GM21825 (cell line): ENCODE measurements around the gene NCL.
A peak's percentile ranks its signal among the peaks of the same experiment; 100 is the strongest.

Experiments used
- ATAC-seq: cut with Tn5 transposase; IDR thresholded peaks from one replicate; pipeline ENCODE4 v1.9.1; 2021; ENCODE audit warnings: mild to moderate bottlenecking, moderate library complexity; ENCODE audit not compliant: unreplicated experiment

NCL gene

DNA sequence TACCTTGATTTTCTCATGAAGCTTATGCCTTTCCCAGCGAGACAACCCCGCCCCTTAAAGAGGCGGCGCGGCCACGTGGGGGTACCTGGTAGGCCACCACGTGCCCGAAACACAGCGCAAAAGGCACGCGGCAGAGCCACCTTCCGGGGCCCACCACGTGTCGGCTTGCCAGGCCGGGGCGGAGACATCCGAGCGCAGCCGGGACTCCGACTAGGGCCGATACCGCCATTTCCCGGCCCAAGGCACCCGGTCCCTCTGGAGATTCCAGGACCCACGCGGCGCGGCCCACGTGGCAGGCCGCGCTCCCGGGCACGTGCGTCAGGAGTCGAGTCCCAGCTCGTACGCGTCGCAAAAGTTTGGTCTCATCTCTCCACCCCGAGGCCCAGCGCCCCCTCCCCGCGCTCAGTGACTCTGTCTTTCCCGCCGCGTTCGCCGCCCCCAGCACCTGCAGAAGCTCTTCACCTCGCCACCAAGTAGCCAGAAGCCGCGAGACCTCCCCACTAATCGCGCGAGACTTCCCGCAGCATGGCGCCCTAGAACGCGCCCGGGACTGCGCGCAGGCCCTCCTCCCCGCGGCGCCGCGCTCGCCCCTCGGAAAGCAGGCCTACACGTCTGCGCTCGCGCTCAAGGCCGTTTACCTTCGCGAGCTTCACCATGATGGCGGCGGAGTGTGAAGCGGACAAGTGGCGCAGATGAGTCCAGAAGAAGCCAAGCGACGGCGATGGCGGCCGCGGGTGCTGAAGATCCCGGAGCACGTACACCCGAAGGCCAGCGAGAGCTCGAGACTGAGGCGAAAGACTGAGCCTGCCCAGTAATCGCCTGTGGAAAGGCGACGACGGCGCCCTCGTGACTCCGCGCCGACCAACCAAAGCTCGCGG is at the start of gene NCL:
Gene NCL, minus strand, starts transcription at position 787 of the 878 bp plus-strand sequence. Its CDS starts 131 bp downstream, at position 656.
- ATAC-seq: peak; percentile 87

DNA sequence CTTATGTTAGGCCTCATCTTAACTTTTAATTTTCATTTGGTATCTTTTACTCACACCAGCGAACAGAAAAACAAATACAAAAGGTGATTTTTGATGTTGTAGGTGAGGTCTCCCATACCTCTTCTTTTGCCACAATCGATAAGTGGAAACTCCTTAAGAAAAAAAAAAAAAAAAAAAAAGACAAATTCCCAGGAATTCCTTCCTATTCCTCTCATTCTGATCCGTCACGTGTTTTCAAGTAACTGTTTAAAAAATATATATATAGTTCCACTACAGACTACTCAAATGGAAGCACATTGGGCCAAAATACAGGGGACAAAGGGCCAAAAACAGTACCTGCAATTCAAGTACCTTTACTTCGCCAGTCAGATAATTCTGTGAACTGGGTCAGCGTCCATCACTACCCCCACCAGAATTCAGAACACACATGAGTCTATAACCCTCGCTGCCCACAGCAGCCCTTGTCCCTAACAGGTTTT is 49.5 kb upstream of the NCL start:
- ATAC-seq: no peak

GRCh38 chr2:231512222-231512621 is 47.9 kb upstream of the NCL start:
- ATAC-seq: no peak

DNA sequence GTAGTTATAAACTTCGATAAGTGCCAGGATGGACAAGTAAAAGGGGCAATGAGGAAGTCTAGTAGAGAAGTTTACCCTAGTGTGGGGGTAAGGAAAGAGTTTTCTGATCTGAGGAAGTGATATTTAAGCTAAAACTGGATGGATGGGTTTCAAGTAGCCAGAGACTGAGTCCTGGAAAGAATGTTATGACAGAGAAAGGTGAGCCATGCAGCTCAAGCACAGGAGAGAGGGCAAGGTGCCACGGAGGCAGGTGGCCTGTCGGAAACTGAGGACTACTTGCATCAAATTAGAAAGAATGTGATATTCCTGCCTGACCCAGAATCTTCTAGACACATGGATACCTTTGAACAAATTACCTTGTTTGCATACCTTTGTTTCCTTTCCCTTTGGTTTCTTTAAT is 39.5 kb upstream of the NCL start:
- ATAC-seq: no peak

- no peak for ATAC-seq
Measured at GRCh38 chr2:231502596-231502995, 38.3 kb upstream of the NCL start.

DNA sequence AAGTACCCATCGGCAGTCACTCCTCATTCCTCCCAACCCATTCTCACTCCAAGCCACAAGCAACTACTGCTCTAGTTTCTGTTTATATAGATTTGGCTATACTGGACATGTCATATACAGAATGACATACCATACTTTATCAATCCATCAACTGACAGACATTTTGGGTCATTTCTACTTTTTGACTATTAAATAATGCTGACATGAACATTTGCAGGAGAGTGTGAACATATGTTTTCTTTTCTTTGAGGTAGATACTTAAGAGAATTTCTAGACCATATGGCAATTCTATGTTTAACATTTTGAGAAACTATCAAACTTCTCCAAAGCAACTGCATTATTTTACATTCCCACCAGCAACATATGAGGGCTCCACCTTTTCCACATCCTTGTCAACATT is 33.4 kb upstream of the NCL start:
- no peak for ATAC-seq

- ATAC-seq: no peak
Measured at GRCh38 chr2:231494669-231495068, 30.4 kb upstream of the NCL start.

DNA sequence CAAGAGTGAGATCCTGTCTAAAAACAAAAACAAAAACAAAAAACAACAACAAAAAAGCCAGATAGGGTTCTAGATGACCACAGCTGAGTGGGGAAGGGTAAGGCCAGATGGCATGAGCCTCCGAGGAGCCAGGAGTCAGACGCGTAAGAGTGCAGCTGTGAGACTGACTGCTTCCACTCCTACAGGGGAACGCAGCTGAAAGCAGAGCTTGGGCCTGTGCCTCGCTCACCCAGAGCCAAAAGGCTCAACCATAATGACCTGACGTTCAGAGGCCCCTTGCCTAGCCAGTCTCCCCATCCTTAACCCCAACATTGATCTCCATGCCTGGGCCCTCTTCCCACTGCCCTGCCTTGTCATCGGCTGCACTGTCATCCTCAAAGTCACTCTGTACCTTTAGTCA is 26.5 kb upstream of the NCL start:
- no peak for ATAC-seq

DNA sequence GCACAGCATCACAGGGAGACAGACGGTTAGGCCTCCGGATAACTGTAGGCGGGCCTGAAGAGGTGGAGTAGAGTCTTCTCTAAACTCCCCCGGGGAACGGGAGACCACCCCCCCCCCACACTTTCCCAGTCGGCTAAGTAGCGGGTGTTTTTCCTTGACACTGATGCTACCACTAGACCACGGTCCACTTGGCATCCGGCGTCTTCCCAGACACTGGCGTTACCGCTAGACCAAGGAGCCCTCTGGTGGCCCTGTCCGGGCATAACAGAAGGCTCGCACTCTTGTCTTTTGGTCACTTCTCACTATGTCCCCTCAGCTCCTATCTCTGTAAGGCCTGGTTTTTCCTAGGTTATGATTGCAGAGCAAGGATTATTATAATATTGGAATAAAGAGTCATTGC is 25.7 kb upstream of the NCL start:
- ATAC-seq: no peak

DNA sequence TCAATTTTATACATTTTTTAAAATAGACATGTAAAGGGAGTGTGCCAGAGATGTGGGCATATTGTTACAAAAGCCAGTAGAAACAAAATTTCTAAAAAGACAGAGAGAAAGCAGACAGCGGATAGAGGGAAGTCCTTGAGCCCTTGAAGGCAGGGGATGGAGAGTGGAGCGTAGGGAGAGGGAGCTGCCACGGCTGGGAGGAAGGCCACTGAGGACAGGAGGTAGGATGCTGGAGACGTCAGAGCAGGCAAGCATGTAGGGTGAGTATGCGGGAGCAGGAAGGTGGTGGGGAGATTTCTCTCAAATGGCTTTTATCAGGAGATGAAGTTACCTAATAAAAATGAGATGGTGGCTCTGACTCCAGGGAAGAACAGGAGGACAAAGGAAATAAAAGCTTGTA is 24.0 kb upstream of the NCL start:
- ATAC-seq: no peak

GRCh38 chr2:231486851-231487596 is 22.7 kb upstream of the NCL start:
- ATAC-seq: no peak

DNA sequence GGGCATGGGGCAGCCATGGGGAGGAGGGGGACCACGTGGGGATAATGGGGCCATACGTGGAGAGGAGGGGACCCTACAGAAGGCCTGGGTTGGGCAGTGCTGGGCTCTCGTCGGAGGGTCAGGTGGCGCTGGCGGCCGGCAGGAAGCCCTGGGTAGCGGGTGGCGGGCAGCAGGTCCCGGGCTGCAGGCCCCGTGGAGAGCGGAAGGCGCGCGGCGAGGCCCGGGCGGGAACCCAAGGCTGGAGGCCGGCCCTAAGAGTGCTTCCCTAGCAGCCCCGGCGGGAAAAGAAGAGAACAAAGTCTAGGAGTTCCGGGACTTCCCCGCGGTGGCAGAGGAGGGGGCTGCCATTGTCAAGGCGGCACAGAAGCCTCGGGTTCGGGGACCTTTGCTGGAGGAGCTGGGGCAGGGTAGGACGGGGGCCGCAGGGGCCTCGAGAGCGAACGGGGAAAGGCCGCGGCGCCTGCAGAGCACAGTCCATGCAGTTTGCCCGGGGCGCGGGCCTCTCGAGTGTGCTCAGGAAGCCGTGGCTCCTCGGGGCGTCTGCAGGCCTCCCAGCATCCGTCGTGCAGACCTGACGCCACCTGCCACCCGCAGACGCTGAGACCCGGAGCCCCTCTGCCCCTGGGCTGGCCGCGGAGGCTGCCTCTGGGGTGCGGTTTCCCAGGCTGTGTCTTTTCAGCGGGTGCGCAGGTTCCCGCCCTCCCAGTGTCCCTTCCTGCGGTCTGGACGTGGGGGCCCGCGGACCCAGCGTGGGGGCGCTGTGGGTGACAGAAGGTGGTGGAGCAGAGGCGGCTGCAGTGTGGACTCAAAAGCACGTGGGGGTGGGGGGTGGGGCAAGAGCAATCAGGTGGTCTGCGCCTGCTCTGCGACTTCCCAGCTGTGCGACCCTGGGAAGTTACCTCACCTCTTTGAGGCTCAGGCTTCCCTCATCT is 19.4 kb upstream of the NCL start:
- ATAC-seq: no peak

DNA sequence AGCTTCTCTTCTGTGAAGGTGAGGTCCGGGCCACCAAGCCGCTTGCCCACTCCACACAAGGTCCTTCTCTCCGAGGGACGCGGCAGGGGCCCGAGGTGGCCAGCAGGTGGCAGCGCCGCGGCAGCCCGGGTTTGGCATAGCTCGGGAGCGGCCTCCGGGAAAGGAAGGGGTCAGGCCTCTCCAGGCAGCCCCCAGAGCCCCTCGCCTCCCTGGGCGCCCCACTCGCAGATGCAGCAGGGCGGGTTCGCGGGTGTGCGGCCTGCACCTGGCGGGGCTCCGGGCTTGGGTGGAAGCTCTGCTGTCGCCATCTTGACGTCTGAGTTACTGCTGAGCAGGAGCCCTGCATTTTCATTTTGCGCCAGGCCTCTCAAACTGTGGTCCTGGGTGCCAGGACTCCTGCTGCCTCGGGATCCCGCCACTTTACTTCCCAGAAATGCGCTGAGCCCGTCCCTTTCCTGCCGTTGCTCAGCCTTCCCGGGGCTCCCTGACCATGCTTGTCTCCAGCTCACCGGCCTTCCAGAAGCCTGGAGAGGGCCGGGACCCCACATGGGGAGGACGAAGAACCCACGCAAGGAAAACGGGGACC is 18.6 kb upstream of the NCL start:
- no peak for ATAC-seq

- no peak for ATAC-seq
Measured at GRCh38 chr2:231480781-231481180, 16.5 kb upstream of the NCL start.

- ATAC-seq: no peak
Measured at GRCh38 chr2:231479455-231479854, 15.2 kb upstream of the NCL start.

- ATAC-seq: no peak
Measured at GRCh38 chr2:231476920-231477319, 12.6 kb upstream of the NCL start.

- no peak for ATAC-seq
Measured at GRCh38 chr2:231475965-231476364, 11.7 kb upstream of the NCL start.

- ATAC-seq: no peak
Measured at GRCh38 chr2:231472816-231473215, 8.5 kb upstream of the NCL start.

GRCh38 chr2:231470246-231470900 is 6.1 kb upstream of the NCL start:
- ATAC-seq: no peak

GRCh38 chr2:231469583-231469950 is 5.3 kb upstream of the NCL start:
- ATAC-seq: no peak
